DND-41 (cell line): ENCODE measurements around the gene EXOG.

Experiments
- ATAC-seq: fragments of 200-7000 bp; cut with Tn5 transposase; 3 replicates; pipeline ENCODE4 v1.9.1; 2021; ENCODE audit warnings: low read depth; ENCODE audit not compliant: insufficient read depth
- DNase-seq: peaks from one replicate; pipeline ENCODE4 v3.0.0-alpha.2; 2020
- H2AFZ ChIP-seq: 2 replicates; pipeline ENCODE4 v1.6.0; 2012; ENCODE audit warnings: low read depth, low read length
- H3K27ac ChIP-seq: 2 replicates; pipeline ENCODE4 v1.5.1; 2012; ENCODE audit warnings: low read length, inconsistent platforms
- H3K27me3 ChIP-seq: fragments of 200-600 bp; sonication (generic); 2 replicates; pipeline ENCODE4 v1.6.0; 2012; ENCODE audit warnings: low read length, mild to moderate bottlenecking, inconsistent platforms; ENCODE audit not compliant: insufficient read depth, poor library complexity
- H3K36me3 ChIP-seq: 2 replicates; pipeline ENCODE4 v1.5.1; 2012; ENCODE audit warnings: low read length, inconsistent platforms; ENCODE audit not compliant: insufficient read depth
- H3K4me1 ChIP-seq: 2 replicates; pipeline ENCODE4 v1.5.1; 2012; ENCODE audit warnings: mild to moderate bottlenecking, low read length; ENCODE audit not compliant: insufficient read depth
- H3K4me2 ChIP-seq: 2 replicates; pipeline ENCODE4 v1.6.0; 2012; ENCODE audit warnings: mild to moderate bottlenecking, moderate library complexity, low read length, inconsistent platforms; ENCODE audit not compliant: insufficient read depth
- H3K4me3 ChIP-seq, 2 experiments: fragments of 200-600 bp in 1 of 2; shearing (Covaris generic) in 1 of 2; 2 replicates each; pipeline ENCODE4 v1.5.1; 2012 to 2016; ENCODE audit warnings: inconsistent platforms in 2 of 2, low read length in 2 of 2, mild to moderate bottlenecking in 2 of 2, low read depth in 1 of 2, moderate library complexity in 1 of 2
- H3K79me2 ChIP-seq: 2 replicates; pipeline ENCODE4 v1.6.0; 2012; ENCODE audit warnings: low read length, inconsistent platforms; ENCODE audit not compliant: insufficient read depth
- H3K9ac ChIP-seq: 2 replicates; pipeline ENCODE4 v1.6.0; 2012; ENCODE audit warnings: low read depth, mild to moderate bottlenecking, inconsistent platforms, low read length, moderate library complexity
- H3K9me3 ChIP-seq: 2 replicates; pipeline ENCODE4 v1.5.1; 2012; ENCODE audit warnings: low read length, moderate library complexity, mild to moderate bottlenecking, inconsistent platforms; ENCODE audit not compliant: insufficient read depth, severe bottlenecking
- H4K20me1 ChIP-seq: 2 replicates; pipeline ENCODE4 v1.6.0; 2012; ENCODE audit warnings: low read length; ENCODE audit not compliant: insufficient read depth
- EZH2 ChIP-seq: IDR thresholded peaks from 3 replicates; pipeline ENCODE4 v1.6.1; 2012; ENCODE audit warnings: borderline replicate concordance, low read depth, mild to moderate bottlenecking, moderate library complexity, low read length, inconsistent platforms; ENCODE audit not compliant: severe bottlenecking
- TF ChIP-seq, protein P1 (sequence below): IDR thresholded peaks from 2 replicates; pipeline ENCODE4 v1.5.1; 2012; ENCODE audit warnings: borderline replicate concordance, low read length, moderate library complexity, mild to moderate bottlenecking; ENCODE audit not compliant: poor library complexity, severe bottlenecking; ENCODE audit errors: extremely low read depth

EXOG gene

DNA sequence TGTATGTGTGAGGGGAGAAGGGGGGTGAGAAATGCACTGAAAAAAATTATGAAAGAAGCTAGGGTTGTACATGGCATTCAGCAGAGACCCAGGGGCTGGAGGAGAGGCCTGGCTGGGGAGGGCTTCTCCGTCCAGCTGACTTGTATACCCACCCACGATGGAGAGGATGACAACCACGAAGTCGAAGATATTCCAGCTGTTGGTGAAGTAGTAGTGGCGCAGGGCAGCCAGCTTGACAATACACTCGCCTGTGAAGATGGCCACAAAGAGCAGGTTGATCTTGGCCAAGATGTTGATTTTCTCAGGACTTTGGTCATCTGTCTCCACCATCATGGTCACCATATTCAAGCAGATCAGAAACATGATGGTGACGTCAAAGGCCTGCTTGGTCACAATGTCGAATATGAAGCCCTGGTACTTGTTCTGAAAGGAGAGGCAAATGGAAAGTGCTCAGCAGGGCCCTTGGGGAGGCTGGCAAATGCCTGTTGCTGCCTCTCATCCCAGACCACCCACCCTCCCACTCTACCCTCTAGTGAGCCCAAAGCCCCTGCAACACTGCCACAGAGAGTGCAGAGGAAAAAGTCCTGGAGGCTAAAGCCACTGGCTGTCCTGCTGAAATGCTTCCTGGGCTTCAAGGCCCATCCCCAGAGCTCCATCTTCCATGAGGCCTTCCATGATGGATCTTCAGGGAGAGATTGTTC lies 58.1 kb downstream of the EXOG start:
- TF ChIP-seq, protein P1, sequence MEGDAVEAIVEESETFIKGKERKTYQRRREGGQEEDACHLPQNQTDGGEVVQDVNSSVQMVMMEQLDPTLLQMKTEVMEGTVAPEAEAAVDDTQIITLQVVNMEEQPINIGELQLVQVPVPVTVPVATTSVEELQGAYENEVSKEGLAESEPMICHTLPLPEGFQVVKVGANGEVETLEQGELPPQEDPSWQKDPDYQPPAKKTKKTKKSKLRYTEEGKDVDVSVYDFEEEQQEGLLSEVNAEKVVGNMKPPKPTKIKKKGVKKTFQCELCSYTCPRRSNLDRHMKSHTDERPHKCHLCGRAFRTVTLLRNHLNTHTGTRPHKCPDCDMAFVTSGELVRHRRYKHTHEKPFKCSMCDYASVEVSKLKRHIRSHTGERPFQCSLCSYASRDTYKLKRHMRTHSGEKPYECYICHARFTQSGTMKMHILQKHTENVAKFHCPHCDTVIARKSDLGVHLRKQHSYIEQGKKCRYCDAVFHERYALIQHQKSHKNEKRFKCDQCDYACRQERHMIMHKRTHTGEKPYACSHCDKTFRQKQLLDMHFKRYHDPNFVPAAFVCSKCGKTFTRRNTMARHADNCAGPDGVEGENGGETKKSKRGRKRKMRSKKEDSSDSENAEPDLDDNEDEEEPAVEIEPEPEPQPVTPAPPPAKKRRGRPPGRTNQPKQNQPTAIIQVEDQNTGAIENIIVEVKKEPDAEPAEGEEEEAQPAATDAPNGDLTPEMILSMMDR: no peak
- no peak for TF ChIP-seq EZH2
- ATAC-seq (no peak), DNase-seq (no peak)
- H3K4me3 ChIP-seq: no peak overlapping the region
- H3K27me3 ChIP-seq: peaks cover 2% of the 10 kb centered on the region
- H3K27ac ChIP-seq: no peak overlapping the region
- no peak overlapping the region for H2AFZ ChIP-seq
- H3K4me1 ChIP-seq: no peaks in the 10 kb centered on the region
- no peaks in the 10 kb centered on the region for H4K20me1 ChIP-seq
- peaks cover 2% of the 10 kb centered on the region for H3K9me3 ChIP-seq
- no peak overlapping the region for H3K4me2 ChIP-seq
- no peaks in the 10 kb centered on the region for H3K79me2 ChIP-seq
- no peaks in the 10 kb centered on the region for H3K36me3 ChIP-seq
- no peak overlapping the region for H3K9ac ChIP-seq

DNA sequence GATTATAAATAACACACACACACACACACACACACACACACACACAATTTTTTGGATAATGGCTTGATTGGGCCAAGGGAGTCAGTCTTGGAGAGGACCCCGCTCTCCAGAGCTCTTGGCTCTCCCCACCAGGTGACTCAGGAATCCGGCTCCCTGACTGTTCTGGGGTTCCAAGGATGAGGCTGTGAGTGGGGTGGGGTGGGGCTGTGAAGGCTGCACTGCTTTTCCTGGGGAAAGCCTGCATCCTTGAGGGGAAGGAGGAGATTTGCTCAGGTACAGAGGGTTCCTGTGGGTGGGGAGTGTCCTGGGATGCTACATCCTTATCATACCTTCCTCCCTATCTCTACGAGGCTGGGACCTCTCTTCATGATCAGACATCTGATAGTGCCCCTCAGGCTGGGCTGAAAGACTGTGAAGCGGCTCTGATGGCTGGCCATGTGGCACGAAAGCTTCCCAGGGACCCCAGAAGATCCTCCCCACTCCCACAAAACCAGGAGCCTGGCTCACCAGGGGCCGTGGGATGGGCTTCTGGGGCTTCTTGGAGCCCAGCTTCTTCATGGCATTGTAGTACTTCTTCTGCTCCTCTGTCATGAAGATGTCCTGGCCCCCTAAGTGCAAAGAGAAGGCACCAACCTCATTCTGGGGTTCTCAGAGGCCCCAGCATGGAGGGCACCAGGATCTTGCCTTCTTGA lies 59.2 kb downstream of the EXOG start:
- H3K9me3 ChIP-seq: peaks cover 2% of the 10 kb centered on the region
- no peak overlapping the region for H3K4me2 ChIP-seq
- no peaks in the 10 kb centered on the region for H3K36me3 ChIP-seq
- H3K79me2 ChIP-seq: no peaks in the 10 kb centered on the region
- TF ChIP-seq, protein P1: no peak
- TF ChIP-seq EZH2: no peak
- H2AFZ ChIP-seq: no peak overlapping the region
- H3K27ac ChIP-seq: no peak overlapping the region
- H3K4me3 ChIP-seq: no peak overlapping the region
- H3K9ac ChIP-seq: no peak overlapping the region
- no peaks in the 10 kb centered on the region for H3K4me1 ChIP-seq
- peaks cover 2% of the 10 kb centered on the region for H3K27me3 ChIP-seq
- no peaks in the 10 kb centered on the region for H4K20me1 ChIP-seq
- ATAC-seq (no peak), DNase-seq (no peak)

- no peak overlapping the region for H3K4me2 ChIP-seq
- peaks cover 2% of the 10 kb centered on the region for H3K27me3 ChIP-seq
- H3K9me3 ChIP-seq: peaks cover 2% of the 10 kb centered on the region
- no peak for DNase-seq
- H3K9ac ChIP-seq: no peak overlapping the region
- H2AFZ ChIP-seq: no peak overlapping the region
- no peaks in the 10 kb centered on the region for H4K20me1 ChIP-seq
- no peak overlapping the region for H3K27ac ChIP-seq
- H3K4me3 ChIP-seq: no peak overlapping the region
- no peak for ATAC-seq
- no peaks in the 10 kb centered on the region for H3K79me2 ChIP-seq
- H3K36me3 ChIP-seq: no peaks in the 10 kb centered on the region
- H3K4me1 ChIP-seq: no peaks in the 10 kb centered on the region
- TF ChIP-seq EZH2: no peak
- TF ChIP-seq, protein P1: no peak
These were observed 59.8 kb downstream of the EXOG start for GRCh38 chr3:38555926-38556325.
